ENCODE results near the gene DUSP8.

DUSP8 gene

GRCh38 chr11:1570896-1571759, 943 bp downstream of the DUSP8 start:
- no peaks in the 10 kb centered on the region for H3K79me2 ChIP-seq (ENCODE audit: insufficient read depth, low read length)
- H3F3A ChIP-seq (ENCODE audit: insufficient read depth): no peaks in the 10 kb centered on the region
- no peak overlapping the region for H2AFZ ChIP-seq (ENCODE audit: low read depth, low read length, severe bottlenecking)
- H3K4me2 ChIP-seq (ENCODE audit: low read depth, low read length, poor library complexity, severe bottlenecking): peak overlapping the region; percentile 40
- peak overlapping the region; percentile 16 for H3K4me3 ChIP-seq (ENCODE audit: insufficient read depth, low read length, poor library complexity, severe bottlenecking)
- no peak overlapping the region; the same call in 1 of the 2 replicates for H3K9ac ChIP-seq (ENCODE audit: low read length)
- no peaks in the 10 kb centered on the region for H3K36me3 ChIP-seq (ENCODE audit: low read length)
- no peaks in the 10 kb centered on the region for H3K27me3 ChIP-seq (ENCODE audit: low read length)
- no peak overlapping the region for H3K27ac ChIP-seq (ENCODE audit: low read depth, low read length)
- no peaks in the 10 kb centered on the region for H3K9me2 ChIP-seq (replicated peaks; ENCODE audit: insufficient read depth, low read length)
- no peak for TF ChIP-seq CTCF (IDR thresholded peaks at IDR 0.05; ENCODE audit: insufficient read depth, low read length, poor library complexity, severe bottlenecking)
- no peak for TF ChIP-seq EZH2phosphoT487 (conservative IDR thresholded peaks at IDR 0.05; ENCODE audit: low read length)
- no peaks in the 10 kb centered on the region for H3K9me3 ChIP-seq (ENCODE audit: insufficient read depth, low read length)
- no peaks in the 10 kb centered on the region for H4K20me1 ChIP-seq (ENCODE audit: low read depth, low read length)

GRCh38 chr11:1570531-1570895, 1.6 kb downstream of the DUSP8 start:
- no peaks in the 10 kb centered on the region for H3K9me3 ChIP-seq (ENCODE audit: insufficient read depth, low read length)
- no peak overlapping the region for H2AFZ ChIP-seq (ENCODE audit: low read depth, low read length, severe bottlenecking)
- no peaks in the 10 kb centered on the region for H3F3A ChIP-seq (ENCODE audit: insufficient read depth)
- no peak overlapping the region for H3K4me2 ChIP-seq (ENCODE audit: low read depth, low read length, poor library complexity, severe bottlenecking)
- no peaks in the 10 kb centered on the region for H3K36me3 ChIP-seq (ENCODE audit: low read length)
- no peak overlapping the region for H3K27ac ChIP-seq (ENCODE audit: low read depth, low read length)
- no peaks in the 10 kb centered on the region for H3K9me2 ChIP-seq (replicated peaks; ENCODE audit: insufficient read depth, low read length)
- TF ChIP-seq EZH2phosphoT487 (conservative IDR thresholded peaks at IDR 0.05; ENCODE audit: low read length) (no peak), CTCF (IDR thresholded peaks at IDR 0.05; ENCODE audit: insufficient read depth, low read length, poor library complexity, severe bottlenecking) (no peak)
- no peaks in the 10 kb centered on the region for H3K27me3 ChIP-seq (ENCODE audit: low read length)
- H3K79me2 ChIP-seq (ENCODE audit: insufficient read depth, low read length): no peaks in the 10 kb centered on the region
- no peak overlapping the region for H3K4me3 ChIP-seq (ENCODE audit: insufficient read depth, low read length, poor library complexity, severe bottlenecking)
- no peak overlapping the region for H3K9ac ChIP-seq (ENCODE audit: low read length)
- no peaks in the 10 kb centered on the region for H4K20me1 ChIP-seq (ENCODE audit: low read depth, low read length)

- Histone ChIP-seq H3K27ac (ENCODE audit: low read depth, low read length) (no peak overlapping the region), H4K20me1 (ENCODE audit: low read depth, low read length) (no peaks in the 10 kb centered on the region), H3K36me3 (ENCODE audit: low read length) (no peaks in the 10 kb centered on the region), H3K9ac (ENCODE audit: low read length) (no peak overlapping the region), H3F3A (ENCODE audit: insufficient read depth) (no peaks in the 10 kb centered on the region), H3K9me2 (replicated peaks; ENCODE audit: insufficient read depth, low read length) (no peaks in the 10 kb centered on the region), H3K4me2 (ENCODE audit: low read depth, low read length, poor library complexity, severe bottlenecking) (no peak overlapping the region), H3K9me3 (ENCODE audit: insufficient read depth, low read length) (no peaks in the 10 kb centered on the region), H3K27me3 (ENCODE audit: low read length) (no peaks in the 10 kb centered on the region), H3K4me3 (ENCODE audit: insufficient read depth, low read length, poor library complexity, severe bottlenecking) (no peak overlapping the region), H3K79me2 (ENCODE audit: insufficient read depth, low read length) (no peaks in the 10 kb centered on the region), H2AFZ (ENCODE audit: low read depth, low read length, severe bottlenecking) (no peak overlapping the region)
- TF ChIP-seq EZH2phosphoT487 (conservative IDR thresholded peaks at IDR 0.05; ENCODE audit: low read length) (no peak), CTCF (IDR thresholded peaks at IDR 0.05; ENCODE audit: insufficient read depth, low read length, poor library complexity, severe bottlenecking) (no peak)
Observed at GRCh38 chr11:1570001-1570453, 2.0 kb downstream of the DUSP8 start.

Measured in SU-DHL-6 (cell line).